Neural cell (in vitro differentiated cells): Measurements from ENCODE around the gene CAPN2. TPM values are rescaled to one million over a fixed set of nuclear protein-coding genes. Genes with fewer than 3 reads are reported as not detected.
A peak's percentile ranks its signal among the peaks of the same experiment; 100 is the strongest.

Source experiments
- H2AFZ ChIP-seq: fragments of 200-600, 300-800 bp; sonication (generic), shearing (Covaris generic); 2 replicates; pipeline ENCODE4 v1.6.0; 2014; ENCODE audit warnings: low read depth, mild to moderate bottlenecking, antibody characterized with exemption, low read length, moderate library complexity
- H3F3A ChIP-seq: fragments of 200-600 bp; shearing (Covaris generic); 2 replicates; pipeline ENCODE4 v1.6.1; 2016; ENCODE audit warnings: mild to moderate bottlenecking, moderate library complexity, mixed read lengths, antibody characterized with exemption, low read length; ENCODE audit not compliant: insufficient read depth, poor library complexity, severe bottlenecking
- H3K27ac ChIP-seq: fragments of 200-600, 300-800 bp; sonication (generic), shearing (Covaris generic); 2 replicates; pipeline ENCODE4 v1.5.1; 2014; ENCODE audit warnings: mild to moderate bottlenecking, low read length, moderate library complexity
- H3K27me3 ChIP-seq: fragments of 300-800, 200-600 bp; sonication (generic), shearing (Covaris generic); 2 replicates; pipeline ENCODE4 v1.6.0; 2014; ENCODE audit warnings: mild to moderate bottlenecking, low read depth, low read length, moderate library complexity; ENCODE audit not compliant: insufficient read depth
- H3K36me3 ChIP-seq: fragments of 300-800, 200-600 bp; sonication (generic), shearing (Covaris generic); 2 replicates; pipeline ENCODE4 v1.5.1; 2014; ENCODE audit warnings: mild to moderate bottlenecking, antibody characterized with exemption, low read length, moderate library complexity; ENCODE audit not compliant: insufficient read depth
- H3K4me2 ChIP-seq: fragments of 300-800, 200-600 bp; sonication (generic), shearing (Covaris generic); 2 replicates; pipeline ENCODE4 v1.6.0; 2014; ENCODE audit warnings: mild to moderate bottlenecking, low read length
- H3K4me3 ChIP-seq: fragments of 300-800, 200-600 bp; sonication (generic), shearing (Covaris generic); 2 replicates; pipeline ENCODE4 v1.5.1; 2014; ENCODE audit warnings: mild to moderate bottlenecking, low read length, moderate library complexity
- H3K79me2 ChIP-seq: fragments of 200-600 bp; shearing (Covaris generic); replicated peaks from 2 replicates; pipeline ENCODE4 v1.6.0; 2014; ENCODE audit warnings: mild to moderate bottlenecking, low read length, moderate library complexity; ENCODE audit not compliant: insufficient read depth
- H3K9ac ChIP-seq: fragments of 300-800, 200-600 bp; sonication (generic), shearing (Covaris generic); 2 replicates; pipeline ENCODE4 v1.6.1; 2016; ENCODE audit warnings: mild to moderate bottlenecking, low read length, mixed read lengths
- H3K9me2 ChIP-seq: fragments of 200-600 bp; shearing (Covaris generic); 2 replicates; pipeline ENCODE4 v1.6.1; 2016; ENCODE audit warnings: mild to moderate bottlenecking, low read length, mixed read lengths; ENCODE audit not compliant: insufficient read depth
- H3K9me3 ChIP-seq: fragments of 200-600, 300-800 bp; sonication (generic), shearing (Covaris generic); 2 replicates; pipeline ENCODE4 v1.6.1; 2016; ENCODE audit warnings: mild to moderate bottlenecking, mixed run types, low read length, moderate library complexity, mixed read lengths
- H4K20me1 ChIP-seq: fragments of 200-600 bp; shearing (Covaris generic); 2 replicates; pipeline ENCODE4 v1.6.1; 2016; ENCODE audit warnings: mild to moderate bottlenecking, mixed run types; ENCODE audit not compliant: insufficient read depth
- EP300 ChIP-seq: fragments of 450-650 bp; conservative IDR thresholded peaks from 2 replicates; pipeline ENCODE4 v1.6.1; 2014; ENCODE audit warnings: antibody characterized with exemption, mild to moderate bottlenecking, moderate library complexity; ENCODE audit not compliant: poor library complexity, severe bottlenecking
- EZH2 ChIP-seq: fragments of 200-600, 300-800 bp; shearing (Covaris generic), sonication (generic); IDR thresholded peaks from 2 replicates; pipeline ENCODE4 v1.6.1; 2014; ENCODE audit warnings: antibody characterized with exemption, low read length, borderline replicate concordance, mild to moderate bottlenecking; ENCODE audit not compliant: insufficient read depth, poor library complexity, severe bottlenecking
- MXI1 ChIP-seq: fragments of 450-650 bp; conservative IDR thresholded peaks from 2 replicates; pipeline ENCODE4 v1.6.1; 2014; ENCODE audit warnings: antibody characterized with exemption, mild to moderate bottlenecking; ENCODE audit not compliant: poor library complexity, severe bottlenecking
- POLR2AphosphoS5 ChIP-seq: IDR thresholded peaks from 2 replicates; pipeline ENCODE4 v1.6.1; 2012
- SMC3 ChIP-seq: fragments of 450-650 bp; conservative IDR thresholded peaks from 2 replicates; pipeline ENCODE4 v1.6.1; 2014; ENCODE audit warnings: antibody characterized with exemption, mild to moderate bottlenecking, moderate library complexity; ENCODE audit not compliant: poor library complexity
- TAF1 ChIP-seq: IDR thresholded peaks from 2 replicates; pipeline ENCODE4 v1.6.1; 2012; ENCODE audit warnings: low read depth
- polyA plus RNA-seq: library from polyadenylated mRNA; depleted of rRNA; stranded (reverse); fragments of >200 nt; gene quantifications from 2 replicates; pipeline ENCODE4 v1.2.3, GENCODE V29; 2014
- TF ChIP-seq, protein P1 (sequence below): fragments of 450-650 bp; IDR thresholded peaks from 2 replicates; pipeline ENCODE4 v1.5.1; 2014; ENCODE audit warnings: antibody characterized with exemption, mild to moderate bottlenecking, moderate library complexity; ENCODE audit not compliant: poor library complexity, severe bottlenecking
- TF ChIP-seq, protein P2 (sequence below): IDR thresholded peaks from 2 replicates; pipeline ENCODE4 v1.6.1; 2012; ENCODE audit warnings: borderline replicate concordance

The CAPN2 gene
- polyA plus RNA-seq, 1 donor from 2014 or later = 58.8 TPM

DNA sequence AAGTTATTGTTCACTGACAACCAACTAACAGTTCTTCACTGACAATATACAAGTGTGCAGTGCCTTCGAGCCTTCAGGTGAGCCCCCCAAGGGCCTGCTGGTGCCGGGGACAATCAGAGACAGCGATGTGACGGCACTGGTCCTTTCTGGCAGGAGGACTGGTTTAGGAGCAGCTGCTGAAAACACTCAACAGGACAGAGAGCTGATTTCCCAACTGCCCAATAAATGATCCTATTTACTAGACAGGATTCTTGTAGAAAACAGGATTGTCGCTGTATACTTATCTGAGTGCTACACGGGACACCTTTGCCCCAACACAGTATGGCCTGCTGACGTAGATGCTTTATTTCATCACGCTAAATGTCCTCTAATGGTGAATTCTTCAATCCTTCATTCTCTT is 68.0 kb downstream of the CAPN2 start:
- Histone ChIP-seq H3K9me2 (no peaks in the 10 kb centered on the region), H3K9ac (no peak overlapping the region), H2AFZ (no peak overlapping the region), H3K4me2 (no peak overlapping the region), H3K4me3 (no peak overlapping the region), H3F3A (peaks cover 3% of the 10 kb centered on the region), H4K20me1 (no peaks in the 10 kb centered on the region), H3K36me3 (peaks cover 12% of the 10 kb centered on the region), H3K27ac (peak overlapping the region; percentile 64), H3K79me2 (no peaks in the 10 kb centered on the region), H3K27me3 (no peaks in the 10 kb centered on the region), H3K9me3 (no peaks in the 10 kb centered on the region)
- TF ChIP-seq POLR2AphosphoS5 (no peak), MXI1 (no peak), TAF1 (no peak)
- TF ChIP-seq, protein P1, sequence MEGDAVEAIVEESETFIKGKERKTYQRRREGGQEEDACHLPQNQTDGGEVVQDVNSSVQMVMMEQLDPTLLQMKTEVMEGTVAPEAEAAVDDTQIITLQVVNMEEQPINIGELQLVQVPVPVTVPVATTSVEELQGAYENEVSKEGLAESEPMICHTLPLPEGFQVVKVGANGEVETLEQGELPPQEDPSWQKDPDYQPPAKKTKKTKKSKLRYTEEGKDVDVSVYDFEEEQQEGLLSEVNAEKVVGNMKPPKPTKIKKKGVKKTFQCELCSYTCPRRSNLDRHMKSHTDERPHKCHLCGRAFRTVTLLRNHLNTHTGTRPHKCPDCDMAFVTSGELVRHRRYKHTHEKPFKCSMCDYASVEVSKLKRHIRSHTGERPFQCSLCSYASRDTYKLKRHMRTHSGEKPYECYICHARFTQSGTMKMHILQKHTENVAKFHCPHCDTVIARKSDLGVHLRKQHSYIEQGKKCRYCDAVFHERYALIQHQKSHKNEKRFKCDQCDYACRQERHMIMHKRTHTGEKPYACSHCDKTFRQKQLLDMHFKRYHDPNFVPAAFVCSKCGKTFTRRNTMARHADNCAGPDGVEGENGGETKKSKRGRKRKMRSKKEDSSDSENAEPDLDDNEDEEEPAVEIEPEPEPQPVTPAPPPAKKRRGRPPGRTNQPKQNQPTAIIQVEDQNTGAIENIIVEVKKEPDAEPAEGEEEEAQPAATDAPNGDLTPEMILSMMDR = no peak

DNA sequence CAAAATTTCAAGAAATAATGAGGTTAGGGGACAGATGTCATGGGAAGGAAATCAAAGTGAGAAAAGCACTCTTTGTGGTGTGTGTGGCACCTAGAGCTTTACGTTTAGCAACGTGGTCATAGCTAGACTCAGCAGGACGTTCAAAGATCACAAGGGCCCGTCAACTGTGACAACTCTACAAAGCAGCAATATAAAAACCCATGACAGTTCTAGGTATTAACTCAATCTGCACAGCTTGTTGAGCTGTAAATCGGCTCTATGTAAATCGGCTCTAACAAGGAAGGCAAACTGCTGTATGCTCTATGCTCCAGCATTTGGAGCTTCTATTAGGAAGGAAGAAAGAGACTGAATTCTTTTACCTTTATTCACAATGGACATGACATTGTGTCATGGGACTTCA is 68.6 kb downstream of the CAPN2 start:
- Histone ChIP-seq H3F3A (peaks cover 3% of the 10 kb centered on the region), H3K9me3 (no peaks in the 10 kb centered on the region), H3K27ac (peak overlapping the region; percentile 64), H2AFZ (no peak overlapping the region), H3K9me2 (no peaks in the 10 kb centered on the region), H3K27me3 (no peaks in the 10 kb centered on the region), H3K9ac (peak overlapping the region; percentile 17), H3K4me3 (peak overlapping the region; percentile 19), H3K79me2 (no peaks in the 10 kb centered on the region), H3K36me3 (peaks cover 10% of the 10 kb centered on the region), H3K4me2 (no peak overlapping the region), H4K20me1 (no peaks in the 10 kb centered on the region)
- TF ChIP-seq, protein P2, sequence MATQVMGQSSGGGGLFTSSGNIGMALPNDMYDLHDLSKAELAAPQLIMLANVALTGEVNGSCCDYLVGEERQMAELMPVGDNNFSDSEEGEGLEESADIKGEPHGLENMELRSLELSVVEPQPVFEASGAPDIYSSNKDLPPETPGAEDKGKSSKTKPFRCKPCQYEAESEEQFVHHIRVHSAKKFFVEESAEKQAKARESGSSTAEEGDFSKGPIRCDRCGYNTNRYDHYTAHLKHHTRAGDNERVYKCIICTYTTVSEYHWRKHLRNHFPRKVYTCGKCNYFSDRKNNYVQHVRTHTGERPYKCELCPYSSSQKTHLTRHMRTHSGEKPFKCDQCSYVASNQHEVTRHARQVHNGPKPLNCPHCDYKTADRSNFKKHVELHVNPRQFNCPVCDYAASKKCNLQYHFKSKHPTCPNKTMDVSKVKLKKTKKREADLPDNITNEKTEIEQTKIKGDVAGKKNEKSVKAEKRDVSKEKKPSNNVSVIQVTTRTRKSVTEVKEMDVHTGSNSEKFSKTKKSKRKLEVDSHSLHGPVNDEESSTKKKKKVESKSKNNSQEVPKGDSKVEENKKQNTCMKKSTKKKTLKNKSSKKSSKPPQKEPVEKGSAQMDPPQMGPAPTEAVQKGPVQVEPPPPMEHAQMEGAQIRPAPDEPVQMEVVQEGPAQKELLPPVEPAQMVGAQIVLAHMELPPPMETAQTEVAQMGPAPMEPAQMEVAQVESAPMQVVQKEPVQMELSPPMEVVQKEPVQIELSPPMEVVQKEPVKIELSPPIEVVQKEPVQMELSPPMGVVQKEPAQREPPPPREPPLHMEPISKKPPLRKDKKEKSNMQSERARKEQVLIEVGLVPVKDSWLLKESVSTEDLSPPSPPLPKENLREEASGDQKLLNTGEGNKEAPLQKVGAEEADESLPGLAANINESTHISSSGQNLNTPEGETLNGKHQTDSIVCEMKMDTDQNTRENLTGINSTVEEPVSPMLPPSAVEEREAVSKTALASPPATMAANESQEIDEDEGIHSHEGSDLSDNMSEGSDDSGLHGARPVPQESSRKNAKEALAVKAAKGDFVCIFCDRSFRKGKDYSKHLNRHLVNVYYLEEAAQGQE = peak; percentile 23
- TF ChIP-seq EP300 = peak; percentile 67
- no peak for TF ChIP-seq EZH2

DNA sequence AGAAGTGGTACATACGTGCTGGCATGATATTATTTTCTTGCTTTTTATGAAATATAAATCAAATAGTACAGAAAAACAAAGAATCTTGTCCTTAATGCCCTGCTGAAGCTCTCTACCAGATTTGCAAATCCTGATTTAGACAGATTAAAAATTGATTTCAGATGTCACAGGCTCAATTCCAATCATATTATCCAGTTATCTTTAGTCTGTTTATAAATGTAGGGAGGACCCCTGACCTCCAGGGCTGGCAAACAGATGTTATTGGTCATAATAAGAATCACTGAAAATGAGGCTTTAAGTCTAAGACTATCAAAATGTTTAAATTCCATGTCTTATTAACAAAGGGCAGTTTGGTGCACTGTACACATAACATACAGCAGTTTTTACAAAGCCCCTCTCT is 71.3 kb downstream of the CAPN2 start:
- Histone ChIP-seq H3K27me3 (no peaks in the 10 kb centered on the region), H3K27ac (no peak overlapping the region), H3K9ac (no peak overlapping the region), H3F3A (peaks cover 3% of the 10 kb centered on the region), H3K36me3 (peaks cover 10% of the 10 kb centered on the region), H3K4me3 (no peak overlapping the region), H2AFZ (no peak overlapping the region), H3K9me3 (no peaks in the 10 kb centered on the region), H3K4me2 (no peak overlapping the region), H3K9me2 (no peaks in the 10 kb centered on the region), H3K79me2 (no peaks in the 10 kb centered on the region), H4K20me1 (no peaks in the 10 kb centered on the region)
- no peak for TF ChIP-seq EP300
- no peak for TF ChIP-seq SMC3
- no peak for TF ChIP-seq MXI1
- TF ChIP-seq, protein P1 = no peak
- TF ChIP-seq POLR2AphosphoS5 = no peak
